Choroid plexus epithelial cell (primary cell): ENCODE data around the gene P2RX3.
"Not testable (repeated sequence)": the region's sequence is repeated elsewhere in the genome, so short reads cannot be mapped to it uniquely, and the experiment has no call there.

Experiments used
- DNase-seq: peaks from one replicate; pipeline ENCODE4 v3.0.0-alpha.2; 2010; ENCODE audit warnings: low read depth
- H3K4me3 ChIP-seq: 2 replicates; pipeline ENCODE4 v1.5.1; 2011; ENCODE audit warnings: low read depth, mild to moderate bottlenecking, control low read depth, low read length, moderate library complexity
- CTCF ChIP-seq: conservative IDR thresholded peaks from 2 replicates; pipeline ENCODE4 v1.5.1; 2011; ENCODE audit warnings: low read depth, mild to moderate bottlenecking, control low read depth, inconsistent platforms, low read length, moderate library complexity

The P2RX3 gene

GRCh38 chr11:57358543-57358961 lies 20.4 kb downstream of the P2RX3 start:
- no peak for TF ChIP-seq CTCF
- no peak for DNase-seq
- no peak overlapping the region for H3K4me3 ChIP-seq

GRCh38 chr11:57358991-57359390 lies 20.8 kb downstream of the P2RX3 start:
- no peak overlapping the region for H3K4me3 ChIP-seq
- TF ChIP-seq CTCF: no peak
- no peak for DNase-seq

- no peak for TF ChIP-seq CTCF
- H3K4me3 ChIP-seq: no peak overlapping the region
- DNase-seq: no peak
Measured at GRCh38 chr11:57359396-57359795, 21.2 kb downstream of the P2RX3 start.

- TF ChIP-seq CTCF: no peak
- no peak overlapping the region for H3K4me3 ChIP-seq
- DNase-seq: peak; percentile 28
Measured at GRCh38 chr11:57359896-57360690, 21.9 kb downstream of the P2RX3 start.

- no peak overlapping the region for H3K4me3 ChIP-seq
- no peak for DNase-seq
- TF ChIP-seq CTCF: no peak
Measured at GRCh38 chr11:57360991-57361390, 22.8 kb downstream of the P2RX3 start.

- not testable (repeated sequence) for DNase-seq, H3K4me3 ChIP-seq
Measured at GRCh38 chr11:57361420-57361819, 23.3 kb downstream of the P2RX3 start.

- no peak overlapping the region for H3K4me3 ChIP-seq
- TF ChIP-seq CTCF: no peak
Measured at GRCh38 chr11:57361926-57362325, 23.8 kb downstream of the P2RX3 start.

More at GRCh38 chr11:57361926-57362325, 23.8 kb downstream of the P2RX3 start:
- no peak for DNase-seq
